GM23338 (cell line): ENCODE results near the gene WIPF3.
A peak's percentile ranks its signal among the peaks of the same experiment; 100 is the strongest.

Experiments used
- EZH2phosphoT487 ChIP-seq: fragments of 200-600 bp; sonication (generic); IDR thresholded peaks from one replicate; pipeline ENCODE4 v1.8.1; 2018; ENCODE audit warnings: antibody characterized with exemption; ENCODE audit not compliant: unreplicated experiment
- JUNB ChIP-seq: IDR thresholded peaks from one replicate; pipeline ENCODE4 v1.6.1; 2016; ENCODE audit warnings: antibody characterized with exemption; ENCODE audit not compliant: unreplicated experiment
- NANOG ChIP-seq: IDR thresholded peaks from 2 replicates; pipeline ENCODE4 v1.6.1; 2016; ENCODE audit warnings: antibody characterized with exemption, borderline replicate concordance
- TF ChIP-seq, protein P1 (sequence below), 2 experiments: fragments of 200-600 bp in 1 of 2; sonication (generic) in 1 of 2; conservative IDR thresholded peaks; 2 replicates each; pipeline versions ENCODE4 v1.5.1 to v1.6.1; 2016 to 2017; ENCODE audit warnings: antibody characterized with exemption in 2 of 2, low read depth in 2 of 2, mild to moderate bottlenecking in 2 of 2, moderate library complexity in 1 of 2
- TF ChIP-seq, protein P2 (sequence below): IDR thresholded peaks from one replicate; pipeline ENCODE4 v1.6.1; 2018; ENCODE audit warnings: antibody characterized with exemption; ENCODE audit not compliant: unreplicated experiment

DNA sequence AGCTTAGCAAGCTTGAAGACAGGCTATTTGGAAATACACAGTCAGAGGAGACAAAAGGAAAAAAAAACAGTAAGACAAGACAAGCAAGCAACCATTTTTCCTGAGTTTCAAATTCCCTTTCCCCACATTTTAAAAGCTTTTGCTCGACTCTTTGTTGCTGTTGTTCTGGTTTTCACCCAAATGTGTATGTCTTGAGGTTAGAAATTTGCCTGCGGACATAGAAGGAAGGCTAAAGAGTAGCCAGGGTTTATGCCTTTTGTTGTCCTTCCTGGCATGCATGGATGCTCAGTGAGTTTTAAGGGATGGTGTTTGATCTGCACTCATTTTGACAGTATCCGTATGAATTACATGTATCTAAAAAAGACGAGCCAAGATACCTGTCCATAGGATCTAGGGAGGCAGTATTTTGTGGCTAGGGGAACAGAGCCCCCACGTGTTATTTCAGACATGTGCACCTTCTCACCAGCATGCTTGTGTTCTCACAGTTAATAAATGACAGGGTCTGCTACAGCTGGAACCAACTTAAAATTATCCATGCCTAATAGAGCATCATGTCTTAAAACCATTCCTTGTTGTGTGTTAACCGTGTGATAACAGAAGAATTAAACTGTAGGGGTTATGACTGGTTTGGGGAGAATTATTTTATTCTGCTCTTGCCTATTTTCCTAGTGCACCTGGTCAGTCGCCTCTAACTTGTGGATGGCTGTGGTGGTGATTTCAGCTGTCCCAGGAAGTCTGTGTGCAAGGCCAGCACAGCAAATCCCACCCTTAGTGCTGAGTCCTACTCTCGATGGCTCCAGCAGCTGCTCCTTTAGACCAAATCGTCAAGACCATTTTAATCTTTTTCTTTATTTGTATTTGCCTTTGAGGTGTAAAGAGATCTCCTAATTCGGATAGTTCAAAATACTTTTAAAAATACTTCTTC is 9.1 kb downstream of the WIPF3 start:
- TF ChIP-seq, protein P1, sequence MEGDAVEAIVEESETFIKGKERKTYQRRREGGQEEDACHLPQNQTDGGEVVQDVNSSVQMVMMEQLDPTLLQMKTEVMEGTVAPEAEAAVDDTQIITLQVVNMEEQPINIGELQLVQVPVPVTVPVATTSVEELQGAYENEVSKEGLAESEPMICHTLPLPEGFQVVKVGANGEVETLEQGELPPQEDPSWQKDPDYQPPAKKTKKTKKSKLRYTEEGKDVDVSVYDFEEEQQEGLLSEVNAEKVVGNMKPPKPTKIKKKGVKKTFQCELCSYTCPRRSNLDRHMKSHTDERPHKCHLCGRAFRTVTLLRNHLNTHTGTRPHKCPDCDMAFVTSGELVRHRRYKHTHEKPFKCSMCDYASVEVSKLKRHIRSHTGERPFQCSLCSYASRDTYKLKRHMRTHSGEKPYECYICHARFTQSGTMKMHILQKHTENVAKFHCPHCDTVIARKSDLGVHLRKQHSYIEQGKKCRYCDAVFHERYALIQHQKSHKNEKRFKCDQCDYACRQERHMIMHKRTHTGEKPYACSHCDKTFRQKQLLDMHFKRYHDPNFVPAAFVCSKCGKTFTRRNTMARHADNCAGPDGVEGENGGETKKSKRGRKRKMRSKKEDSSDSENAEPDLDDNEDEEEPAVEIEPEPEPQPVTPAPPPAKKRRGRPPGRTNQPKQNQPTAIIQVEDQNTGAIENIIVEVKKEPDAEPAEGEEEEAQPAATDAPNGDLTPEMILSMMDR (conservative IDR thresholded peaks at IDR 0.05; ENCODE audit: low read depth in 2 of 2) = 0 out of 4 replicates have a peak, but pooled peaks of 1 of the 2 experiments have one; percentile 18
- TF ChIP-seq JUNB (no peak), NANOG (no peak), EZH2phosphoT487 (no peak)
- TF ChIP-seq, protein P2, sequence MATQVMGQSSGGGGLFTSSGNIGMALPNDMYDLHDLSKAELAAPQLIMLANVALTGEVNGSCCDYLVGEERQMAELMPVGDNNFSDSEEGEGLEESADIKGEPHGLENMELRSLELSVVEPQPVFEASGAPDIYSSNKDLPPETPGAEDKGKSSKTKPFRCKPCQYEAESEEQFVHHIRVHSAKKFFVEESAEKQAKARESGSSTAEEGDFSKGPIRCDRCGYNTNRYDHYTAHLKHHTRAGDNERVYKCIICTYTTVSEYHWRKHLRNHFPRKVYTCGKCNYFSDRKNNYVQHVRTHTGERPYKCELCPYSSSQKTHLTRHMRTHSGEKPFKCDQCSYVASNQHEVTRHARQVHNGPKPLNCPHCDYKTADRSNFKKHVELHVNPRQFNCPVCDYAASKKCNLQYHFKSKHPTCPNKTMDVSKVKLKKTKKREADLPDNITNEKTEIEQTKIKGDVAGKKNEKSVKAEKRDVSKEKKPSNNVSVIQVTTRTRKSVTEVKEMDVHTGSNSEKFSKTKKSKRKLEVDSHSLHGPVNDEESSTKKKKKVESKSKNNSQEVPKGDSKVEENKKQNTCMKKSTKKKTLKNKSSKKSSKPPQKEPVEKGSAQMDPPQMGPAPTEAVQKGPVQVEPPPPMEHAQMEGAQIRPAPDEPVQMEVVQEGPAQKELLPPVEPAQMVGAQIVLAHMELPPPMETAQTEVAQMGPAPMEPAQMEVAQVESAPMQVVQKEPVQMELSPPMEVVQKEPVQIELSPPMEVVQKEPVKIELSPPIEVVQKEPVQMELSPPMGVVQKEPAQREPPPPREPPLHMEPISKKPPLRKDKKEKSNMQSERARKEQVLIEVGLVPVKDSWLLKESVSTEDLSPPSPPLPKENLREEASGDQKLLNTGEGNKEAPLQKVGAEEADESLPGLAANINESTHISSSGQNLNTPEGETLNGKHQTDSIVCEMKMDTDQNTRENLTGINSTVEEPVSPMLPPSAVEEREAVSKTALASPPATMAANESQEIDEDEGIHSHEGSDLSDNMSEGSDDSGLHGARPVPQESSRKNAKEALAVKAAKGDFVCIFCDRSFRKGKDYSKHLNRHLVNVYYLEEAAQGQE = no peak
